B cell (primary cell): ENCODE results near the gene PRLHR. TPM values are rescaled to one million over a fixed set of nuclear protein-coding genes. Genes with fewer than 3 reads are reported as not detected.

Experiments
- ATAC-seq: fragments of 200-7000 bp; cut with Tn5 transposase; one replicate; pipeline ENCODE4 v1.10.0; 2021; ENCODE audit warnings: low read depth, mild to moderate bottlenecking, moderate number of reproducible peaks, moderate library complexity
- CTCF ChIA-PET: fragments of 350-600 bp; sonication (Branson Sonifier 250); formaldehyde crosslinking; loops from one replicate; lab custom pipeline; 2021; ENCODE audit warnings: antibody characterized with exemption, inconsistent platforms; lab: Charles Lee
- POLR2A ChIA-PET: fragments of 350-600 bp; sonication (Branson Sonifier 250); formaldehyde crosslinking; loops from one replicate; lab custom pipeline; 2021; ENCODE audit warnings: antibody characterized with exemption; lab: Charles Lee
- DNase-seq: peaks from one replicate; pipeline ENCODE4 v3.0.0; 2013
- H2AFZ ChIP-seq: 2 replicates; pipeline ENCODE4 v1.6.1; 2012; ENCODE audit warnings: mild to moderate bottlenecking, low read depth, low read length; ENCODE audit not compliant: insufficient read depth, poor library complexity, severe bottlenecking
- H3K27ac ChIP-seq, 2 donors: 1 replicate in 1 of 2; 2 replicates in 1 of 2; pipeline ENCODE4 v1.5.1; 2012 to 2013; ENCODE audit warnings: low read length in 2 of 2, mild to moderate bottlenecking in 2 of 2, moderate library complexity in 1 of 2
- H3K27me3 ChIP-seq, 4 experiments: fragments of 200-600 bp in 1 of 4; sonication (generic) in 1 of 4; replicated peaks in 1 of 4; 1 replicate in 2 of 4; 2 replicates in 2 of 4; pipeline versions ENCODE4 v1.6.1 to v1.7.0; 2013 to 2016; ENCODE audit warnings: low read length in 3 of 4, mild to moderate bottlenecking in 2 of 4, mixed read lengths in 1 of 4, moderate library complexity in 1 of 4; ENCODE audit not compliant: insufficient read depth in 4 of 4, control insufficient read depth in 3 of 4; ENCODE audit errors: control extremely low read depth in 1 of 4
- H3K36me3 ChIP-seq, 2 experiments: replicated peaks in 1 of 2; 1 replicate in 1 of 2; 2 replicates in 1 of 2; pipeline versions ENCODE4 v1.6.1 to v1.7.1; 2013; ENCODE audit warnings: low read length in 1 of 2; ENCODE audit not compliant: insufficient read depth in 2 of 2, control insufficient read depth in 1 of 2; ENCODE audit errors: control extremely low read depth in 1 of 2, extremely low read depth in 1 of 2
- H3K4me1 ChIP-seq, 2 donors: fragments of 200-600 bp in 1 of 2; sonication (generic) in 1 of 2; 1 replicate in 1 of 2; 2 replicates in 1 of 2; pipeline versions ENCODE4 v1.5.1 to v1.6.1; 2013 to 2017; ENCODE audit warnings: low read length in 2 of 2; ENCODE audit not compliant: control insufficient read depth in 2 of 2, insufficient read depth in 2 of 2
- H3K4me2 ChIP-seq: replicated peaks from 2 replicates; pipeline ENCODE3; 2012; ENCODE audit warnings: mild to moderate bottlenecking, low read depth, low read length; ENCODE audit not compliant: poor library complexity, severe bottlenecking
- H3K4me3 ChIP-seq, 5 experiments: fragments of 200-600 bp in 1 of 5; sonication (generic) in 1 of 5; 1 replicate in 3 of 5; 2 replicates in 2 of 5; pipeline versions ENCODE4 v1.5.1 to v1.7.0; 2011 to 2016; ENCODE audit warnings: low read length in 4 of 5, mild to moderate bottlenecking in 4 of 5, low read depth in 2 of 5, control low read depth in 1 of 5, moderate library complexity in 1 of 5; ENCODE audit not compliant: insufficient read depth in 1 of 5; ENCODE audit errors: control extremely low read depth in 1 of 5, extremely low read depth in 1 of 5
- H3K79me2 ChIP-seq: fragments of 200-600 bp; sonication (generic); one replicate; pipeline ENCODE4 v1.6.0; 2016; ENCODE audit warnings: low read length; ENCODE audit not compliant: control insufficient read depth, insufficient read depth
- H3K9ac ChIP-seq: fragments of 200-600 bp; sonication (generic); 2 replicates; pipeline ENCODE4 v1.6.1; 2017; ENCODE audit warnings: mild to moderate bottlenecking, low read length, moderate library complexity
- H3K9me3 ChIP-seq, 3 donors: one replicate each; pipeline versions ENCODE4 v1.6.1 to v1.7.1; 2013; ENCODE audit warnings: low read length in 2 of 3; ENCODE audit not compliant: control insufficient read depth in 2 of 3, insufficient read depth in 1 of 3; ENCODE audit errors: control extremely low read depth in 1 of 3
- H4K20me1 ChIP-seq: 2 replicates; pipeline ENCODE4 v1.6.0; 2012; ENCODE audit warnings: mild to moderate bottlenecking, low read length; ENCODE audit not compliant: insufficient read depth, control insufficient read depth, poor library complexity, severe bottlenecking
- H3K27ac Mint-ChIP-seq: one replicate; pipeline ENCODE4 v1.8.0; 2021; ENCODE audit warnings: mixed read lengths
- H3K27me3 Mint-ChIP-seq: one replicate; pipeline ENCODE4 v1.8.0; 2021; ENCODE audit warnings: mixed read lengths
- H3K4me1 Mint-ChIP-seq: one replicate; pipeline ENCODE4 v1.8.0; 2021; ENCODE audit warnings: mixed read lengths
- H3K4me3 Mint-ChIP-seq: one replicate; pipeline ENCODE4 v1.8.0; 2021; ENCODE audit warnings: mixed read lengths
- H3K9me3 Mint-ChIP-seq: one replicate; pipeline ENCODE4 v1.8.0; 2022; ENCODE audit warnings: mixed read lengths; ENCODE audit not compliant: insufficient read depth
- EZH2 ChIP-seq: IDR thresholded peaks from 2 replicates; pipeline ENCODE4 v1.6.1; 2012; ENCODE audit warnings: borderline replicate concordance, low read depth, mild to moderate bottlenecking, moderate library complexity, low read length; ENCODE audit not compliant: insufficient read depth, poor library complexity, severe bottlenecking
- WGBS: methylation state at CpG from one replicate; pipeline ENCODE4 v1.1.5; 2013; ENCODE audit warnings: missing lambda C conversion rate; ENCODE audit not compliant: insufficient coverage; 5-methylcytosine and 5-hydroxymethylcytosine counted together
- intact Hi-C: fragments of 100-400 bp; cut with micrococcal nuclease; formaldehyde crosslinking; loops from one replicate; pipeline ENCODE4 v1.10.0; 2022
- polyA plus RNA-seq: library from polyadenylated mRNA; depleted of rRNA; stranded (reverse); fragments of >200 nt; gene quantifications from 2 replicates; pipeline ENCODE4 v1.2.3, GENCODE V29; 2012
- total RNA-seq, 2 donors: library from RNA; stranded (reverse); fragments of 120-200 nt in 1 of 2; gene quantifications; 1 replicate in 1 of 2; 2 replicates in 1 of 2; pipeline versions ENCODE4 v1.2.3 to v1.2.4, GENCODE V29; 2013 to 2022
- TF ChIP-seq, protein P1 (sequence below): fragments of 200-600 bp; IDR thresholded peaks from one replicate; pipeline ENCODE4 v1.8.0; 2022; ENCODE audit warnings: antibody characterized with exemption, mild to moderate bottlenecking

The PRLHR gene
- total and polyA plus RNA-seq, 2 donors (not counting 1 experiment from before 2014, with no cell fraction given): not detected

DNA sequence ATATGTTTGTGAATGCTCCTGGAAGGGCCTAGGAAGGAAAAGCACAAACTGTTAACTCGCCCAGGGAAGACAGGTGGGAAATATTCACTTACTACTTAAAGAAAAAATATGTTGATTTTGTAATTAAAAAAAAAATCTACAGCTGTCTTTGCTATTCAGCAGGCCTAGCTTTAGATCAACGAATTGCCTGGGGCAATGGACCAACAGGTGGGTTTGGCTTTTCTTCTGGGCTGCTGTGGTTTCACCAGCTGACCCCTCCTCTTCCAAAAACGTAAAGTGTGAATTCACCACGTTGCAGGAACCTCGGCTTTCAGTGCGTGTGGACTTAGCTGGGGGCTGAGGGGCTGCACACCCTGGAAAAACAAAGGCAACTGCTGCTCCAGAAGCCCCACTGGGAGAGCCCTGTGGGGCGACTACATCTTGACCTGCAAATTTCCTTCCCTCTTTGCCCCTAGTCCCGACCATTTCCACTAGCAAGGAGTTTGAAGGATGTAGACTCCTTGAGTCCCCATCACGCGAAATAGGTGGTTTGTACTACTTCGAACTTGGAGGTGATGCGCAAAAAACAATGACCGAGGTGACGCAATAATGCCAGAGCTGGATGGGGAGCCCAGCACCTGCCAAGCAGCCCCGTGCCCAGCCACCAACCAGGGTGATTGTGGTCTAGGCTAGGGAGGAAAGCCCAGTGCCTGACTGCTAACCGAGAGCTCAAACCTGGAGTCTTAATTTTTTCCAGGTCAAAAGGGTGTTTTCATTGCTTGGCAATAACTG, 7.4 kb downstream of the PRLHR start:
- H3K4me3 Mint-ChIP-seq: no peak overlapping the region
- intact Hi-C loops: no loop called here
- POLR2A ChIA-PET: no interaction called here

DNA sequence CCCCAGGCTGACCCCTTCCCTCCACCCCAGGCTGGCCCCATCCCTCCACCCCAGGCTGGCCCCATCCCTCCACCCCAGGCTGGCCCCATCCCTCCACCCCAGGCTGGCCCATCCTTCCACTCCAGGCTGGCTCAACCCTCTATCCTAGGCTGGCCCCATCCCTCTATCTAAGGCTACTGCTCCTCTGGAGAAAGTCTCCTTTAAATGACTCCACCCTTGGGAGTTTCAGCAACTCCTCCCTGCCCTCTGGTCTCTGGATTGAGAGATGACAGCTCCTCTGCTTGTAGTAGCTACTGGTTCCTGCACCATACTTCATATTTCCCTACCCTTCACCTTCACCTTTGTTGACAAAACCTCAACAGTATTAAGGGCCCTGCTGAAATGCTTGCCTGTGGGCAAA, 8.5 kb downstream of the PRLHR start:
- no peak overlapping the region for H3K4me3 Mint-ChIP-seq
- H3K27ac Mint-ChIP-seq: no peak overlapping the region
- DNase-seq (no peak), ATAC-seq (no peak)
- no peak overlapping the region for H3K27ac ChIP-seq
- peaks cover 0 to 6% (median 0%) of the 10 kb centered on the region in 4 experiments for H3K27me3 ChIP-seq
- H3K9me3 ChIP-seq: no peaks in the 10 kb centered on the region
- H2AFZ ChIP-seq: no peak overlapping the region
- no peak overlapping the region for H3K9ac ChIP-seq
- ChIA-PET CTCF (no interaction called here), POLR2A (no interaction called here)
- no peaks in the 10 kb centered on the region for H3K4me1 Mint-ChIP-seq
- H3K4me2 ChIP-seq: no peak overlapping the region
- intact Hi-C loops: no loop called here
- H4K20me1 ChIP-seq: no peaks in the 10 kb centered on the region
- no peaks in the 10 kb centered on the region for H3K79me2 ChIP-seq
- no peaks in the 10 kb centered on the region for H3K36me3 ChIP-seq
- TF ChIP-seq, protein P1, sequence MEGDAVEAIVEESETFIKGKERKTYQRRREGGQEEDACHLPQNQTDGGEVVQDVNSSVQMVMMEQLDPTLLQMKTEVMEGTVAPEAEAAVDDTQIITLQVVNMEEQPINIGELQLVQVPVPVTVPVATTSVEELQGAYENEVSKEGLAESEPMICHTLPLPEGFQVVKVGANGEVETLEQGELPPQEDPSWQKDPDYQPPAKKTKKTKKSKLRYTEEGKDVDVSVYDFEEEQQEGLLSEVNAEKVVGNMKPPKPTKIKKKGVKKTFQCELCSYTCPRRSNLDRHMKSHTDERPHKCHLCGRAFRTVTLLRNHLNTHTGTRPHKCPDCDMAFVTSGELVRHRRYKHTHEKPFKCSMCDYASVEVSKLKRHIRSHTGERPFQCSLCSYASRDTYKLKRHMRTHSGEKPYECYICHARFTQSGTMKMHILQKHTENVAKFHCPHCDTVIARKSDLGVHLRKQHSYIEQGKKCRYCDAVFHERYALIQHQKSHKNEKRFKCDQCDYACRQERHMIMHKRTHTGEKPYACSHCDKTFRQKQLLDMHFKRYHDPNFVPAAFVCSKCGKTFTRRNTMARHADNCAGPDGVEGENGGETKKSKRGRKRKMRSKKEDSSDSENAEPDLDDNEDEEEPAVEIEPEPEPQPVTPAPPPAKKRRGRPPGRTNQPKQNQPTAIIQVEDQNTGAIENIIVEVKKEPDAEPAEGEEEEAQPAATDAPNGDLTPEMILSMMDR: no peak
- TF ChIP-seq EZH2: no peak
- no peaks in the 10 kb centered on the region for H3K4me1 ChIP-seq
- no peaks in the 10 kb centered on the region for H3K9me3 Mint-ChIP-seq
- no peak overlapping the region for H3K4me3 ChIP-seq
- peaks cover 33% of the 10 kb centered on the region for H3K27me3 Mint-ChIP-seq

More for the DNA sequence above, 7.4 kb downstream of the PRLHR start:
- TF ChIP-seq, protein P1: no peak
- TF ChIP-seq EZH2: no peak
- Mint-ChIP-seq H3K27me3 (peaks cover 44% of the 10 kb centered on the region), H3K27ac (no peak overlapping the region), H3K4me1 (no peaks in the 10 kb centered on the region), H3K9me3 (no peaks in the 10 kb centered on the region)
- Histone ChIP-seq H3K27ac (no peak overlapping the region), H3K79me2 (no peaks in the 10 kb centered on the region), H3K36me3 (no peaks in the 10 kb centered on the region), H3K27me3 (peaks cover 0 to 10% (median 2%) of the 10 kb centered on the region in 4 experiments), H3K9me3 (no peaks in the 10 kb centered on the region), H3K4me3 (no peak overlapping the region), H2AFZ (no peak overlapping the region), H4K20me1 (no peaks in the 10 kb centered on the region), H3K9ac (no peak overlapping the region), H3K4me2 (no peak overlapping the region), H3K4me1 (no peaks in the 10 kb centered on the region)
- CTCF ChIA-PET: no interaction called here
- no peak for DNase-seq
- 72% methylated on average over 14 of the region's 16 CpGs for WGBS
- ATAC-seq: no peak
